Measurements from ENCODE around the gene WDR54. TPM values are rescaled to one million over a fixed set of nuclear protein-coding genes. Genes with fewer than 3 reads are reported as not detected.
A peak's percentile ranks its signal among the peaks of the same experiment; 100 is the strongest.
"Not testable (repeated sequence)": the region's sequence is repeated elsewhere in the genome, so short reads cannot be mapped to it uniquely, and the experiment has no call there.

The WDR54 gene
- total and polyA plus RNA-seq, 8 donors: 3.1 to 22.8 (median 4.0) TPM

DNA sequence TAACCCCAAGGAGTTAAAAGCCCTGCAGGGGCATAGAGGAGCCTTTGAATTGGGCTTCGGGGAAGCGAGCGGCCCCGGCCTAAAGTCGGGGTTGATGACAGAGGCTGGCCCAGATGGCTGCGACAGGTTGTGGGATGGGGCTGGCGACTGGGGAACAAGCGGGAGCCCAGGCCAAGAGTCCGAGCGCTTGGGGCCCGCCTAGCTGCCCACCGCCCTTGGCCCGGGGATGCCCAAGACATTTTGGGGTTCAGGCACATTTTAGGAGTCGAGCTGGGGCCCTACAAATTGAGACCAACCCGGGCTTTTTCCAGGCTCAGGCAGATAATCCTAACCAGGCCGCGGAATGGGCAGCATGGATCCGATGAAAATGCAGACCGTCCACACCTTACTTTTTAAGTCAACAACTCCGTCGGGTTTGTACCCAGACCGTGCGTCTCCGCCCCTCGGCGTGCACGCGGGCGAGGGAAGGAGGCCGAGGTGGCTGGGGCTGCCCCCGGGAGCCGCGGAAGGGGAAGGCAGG, 19.7 kb downstream of the WDR54 start:
- 5% methylated on average over 33 of the region's 33 CpGs for WGBS, 2 donors
- peaks cover 0 to 22% (median 9%) of the 10 kb centered on the region in 3 donors for H3K4me1 ChIP-seq
- H3K4me3 ChIP-seq: peak overlapping the region; percentile 70 to 80 (median 74)
- H3K9me3 ChIP-seq: no peaks in the 10 kb centered on the region
- no peak for DNase-seq
- TF ChIP-seq, protein P1, sequence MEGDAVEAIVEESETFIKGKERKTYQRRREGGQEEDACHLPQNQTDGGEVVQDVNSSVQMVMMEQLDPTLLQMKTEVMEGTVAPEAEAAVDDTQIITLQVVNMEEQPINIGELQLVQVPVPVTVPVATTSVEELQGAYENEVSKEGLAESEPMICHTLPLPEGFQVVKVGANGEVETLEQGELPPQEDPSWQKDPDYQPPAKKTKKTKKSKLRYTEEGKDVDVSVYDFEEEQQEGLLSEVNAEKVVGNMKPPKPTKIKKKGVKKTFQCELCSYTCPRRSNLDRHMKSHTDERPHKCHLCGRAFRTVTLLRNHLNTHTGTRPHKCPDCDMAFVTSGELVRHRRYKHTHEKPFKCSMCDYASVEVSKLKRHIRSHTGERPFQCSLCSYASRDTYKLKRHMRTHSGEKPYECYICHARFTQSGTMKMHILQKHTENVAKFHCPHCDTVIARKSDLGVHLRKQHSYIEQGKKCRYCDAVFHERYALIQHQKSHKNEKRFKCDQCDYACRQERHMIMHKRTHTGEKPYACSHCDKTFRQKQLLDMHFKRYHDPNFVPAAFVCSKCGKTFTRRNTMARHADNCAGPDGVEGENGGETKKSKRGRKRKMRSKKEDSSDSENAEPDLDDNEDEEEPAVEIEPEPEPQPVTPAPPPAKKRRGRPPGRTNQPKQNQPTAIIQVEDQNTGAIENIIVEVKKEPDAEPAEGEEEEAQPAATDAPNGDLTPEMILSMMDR (IDR thresholded peaks at IDR 0.05): no peak
- intact Hi-C loops (cut with DNase I): no loop called here
- peak; percentile 8 to 34 (median 24) for ATAC-seq
- no peaks in the 10 kb centered on the region for H3K27me3 ChIP-seq
- peak overlapping the region; percentile 94 to 99 (median 98) for H3K27ac ChIP-seq
- no peak for FAIRE-seq
- H3K36me3 ChIP-seq: no peaks in the 10 kb centered on the region

DNA sequence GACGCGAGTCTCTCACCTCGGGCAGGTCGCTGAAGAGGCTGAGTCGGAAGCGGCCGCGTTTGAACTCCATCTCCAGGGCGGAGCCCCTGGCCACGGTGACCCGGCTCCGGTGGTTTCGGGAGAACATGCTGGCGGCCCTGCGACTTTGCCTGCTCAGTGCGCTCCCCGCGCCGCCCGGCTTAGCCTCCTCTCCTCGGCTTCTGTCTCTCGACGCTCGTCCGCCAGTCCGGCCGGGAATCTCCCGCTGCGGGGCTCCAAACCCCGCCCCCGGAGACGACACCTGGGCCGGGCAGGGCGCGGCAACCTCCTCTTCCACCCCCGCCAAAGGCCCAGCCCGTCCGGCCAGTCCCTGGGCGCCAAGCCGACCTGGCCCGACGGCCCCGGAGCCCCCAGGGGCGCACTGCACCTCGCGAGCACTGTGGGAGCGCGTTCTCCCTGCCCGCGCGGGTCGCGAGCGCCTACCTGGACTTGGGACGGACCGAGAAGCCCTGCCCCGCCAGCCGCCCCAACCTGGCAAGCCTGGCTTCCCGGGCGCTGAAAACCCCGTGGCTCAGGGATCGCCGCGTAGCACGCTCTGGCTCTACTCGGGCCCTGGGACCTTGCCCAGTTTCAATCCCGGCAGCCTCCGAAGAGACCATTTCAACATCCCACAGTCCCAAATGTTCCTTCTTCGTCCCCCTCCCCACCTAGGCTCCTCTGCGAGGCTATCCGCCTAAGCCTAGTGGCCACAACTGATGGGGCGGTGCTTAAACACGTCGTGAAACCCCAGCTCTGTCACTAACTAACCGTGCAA, 20.4 kb downstream of the WDR54 start, which contains the start of gene RTKN:
Gene RTKN, minus strand, starts transcription at position 248 of the 793 bp plus-strand sequence. Its CDS starts 121 bp downstream, at position 127.
- Histone ChIP-seq H3K27ac (peak within 1 kb of the TSS; percentile 94 to 99 (median 98)), H3K9me3 (no peaks in the 10 kb centered on the region), H3K4me1 (peaks cover 0 to 22% (median 9%) of the 10 kb centered on the region in 3 donors), H3K36me3 (no peaks in the 10 kb centered on the region), H3K4me3 (peak within 1 kb of the TSS; percentile 70 to 80 (median 74)), H3K27me3 (no peaks in the 10 kb centered on the region)
- intact Hi-C loops (cut with DNase I): no loop called here
- 2 to 4% methylated on average over 60 to 75 of the region's 75 CpGs for WGBS, 2 donors
- FAIRE-seq (no peak), DNase-seq (peak; percentile 78 to 91 (median 84)), ATAC-seq (peak; percentile 69 to 81 (median 74))
- TF ChIP-seq, protein P1 (IDR thresholded peaks at IDR 0.05): no peak

DNA sequence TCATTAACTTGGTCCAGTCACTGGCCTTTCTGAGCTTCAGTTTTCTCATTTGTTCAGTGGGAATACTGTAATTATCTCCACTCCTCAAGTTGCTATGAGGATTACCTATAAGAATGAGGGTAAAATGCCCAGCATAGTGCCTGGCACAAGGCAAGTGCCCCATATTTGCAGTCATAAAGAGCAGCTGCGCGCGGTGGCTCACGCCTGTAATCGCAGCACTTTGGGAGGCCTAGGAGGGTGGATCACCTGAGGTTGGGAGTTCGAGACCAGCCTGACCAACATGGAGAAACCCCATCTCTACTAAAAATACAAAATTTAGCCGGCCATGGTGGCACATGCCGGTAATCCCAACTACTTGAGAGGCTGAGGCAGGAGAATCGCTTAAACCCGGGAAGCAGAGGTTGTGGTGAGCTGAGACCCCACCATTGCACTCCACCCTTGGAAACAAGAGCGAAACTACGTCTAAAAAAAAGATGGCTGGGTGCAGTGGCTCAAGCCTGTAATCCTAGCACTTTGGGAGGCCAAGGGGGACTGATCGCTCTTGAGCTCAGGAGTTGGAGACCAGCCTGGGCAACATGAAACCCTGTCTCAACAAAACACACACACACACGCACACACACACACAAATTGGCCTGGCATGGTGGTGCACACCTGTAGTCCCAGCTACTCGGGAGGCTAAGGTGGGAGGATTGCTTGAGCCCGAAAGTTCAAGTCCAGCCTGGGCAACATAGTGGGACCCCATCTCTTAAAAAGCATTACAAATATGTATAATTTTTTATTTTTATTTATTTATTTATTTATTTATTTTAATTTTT, 21.2 kb downstream of the WDR54 start:
- DNase-seq; H3K9me3 ChIP-seq; H3K36me3 ChIP-seq; FAIRE-seq; H3K27me3 ChIP-seq; intact Hi-C loops (cut with DNase I); ATAC-seq: not testable (repeated sequence)
- H3K27ac ChIP-seq: peak overlapping the region; percentile 94 to 99 (median 98)
- H3K4me3 ChIP-seq: peak overlapping the region in 3 of 4 donors; percentile 70 to 80 (median 71)
- 64 to 65% methylated on average over 16 of the region's 16 CpGs for WGBS, 2 donors
- H3K4me1 ChIP-seq: peaks cover 0 to 22% (median 9%) of the 10 kb centered on the region in 3 donors

DNA sequence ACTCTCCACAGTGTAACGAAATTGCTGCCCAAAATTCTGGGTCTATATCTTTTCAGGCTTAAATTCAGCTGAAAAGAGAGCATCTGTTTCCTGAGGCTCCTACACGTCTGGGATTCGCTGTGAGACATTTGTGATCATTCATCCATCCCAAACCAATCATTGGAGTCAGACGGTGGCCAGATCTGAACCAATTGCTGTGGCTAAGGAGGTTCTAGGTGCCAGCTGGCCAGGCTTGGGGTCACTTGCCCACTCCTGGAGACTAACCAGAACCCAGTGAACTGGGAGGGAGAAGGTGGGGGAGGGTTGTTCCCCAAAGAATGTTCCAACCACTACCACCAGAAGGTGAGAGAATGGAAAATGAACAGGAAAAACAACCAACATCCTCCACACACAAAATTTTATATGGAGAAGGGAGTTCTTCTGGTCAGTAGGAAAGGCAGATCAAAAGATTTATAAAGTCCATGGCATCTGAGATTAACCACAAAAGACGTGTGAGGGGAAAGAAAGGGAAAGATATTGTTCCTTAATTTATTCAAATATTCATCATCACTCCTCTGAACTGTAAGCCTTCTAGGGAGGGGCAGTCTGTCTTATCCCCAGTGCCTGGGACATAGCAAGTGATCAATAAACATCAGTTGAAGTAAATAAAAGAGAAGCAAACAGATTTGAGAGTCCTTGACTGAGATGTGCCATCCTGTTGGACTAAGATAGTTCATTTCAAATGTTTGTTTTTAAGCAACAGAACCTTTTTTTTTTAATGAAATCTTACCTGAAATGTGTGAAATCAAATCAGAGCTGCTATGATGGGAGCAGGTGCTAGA, 23.2 kb downstream of the WDR54 start:
- WGBS, 2 donors: 47 to 51% methylated on average over 5 of the region's 5 CpGs
- no peak for FAIRE-seq

More for the DNA sequence above, 23.2 kb downstream of the WDR54 start:
- peaks cover 0 to 7% (median 2%) of the 10 kb centered on the region in 3 donors for H3K4me1 ChIP-seq
- DNase-seq: no peak
- H3K4me3 ChIP-seq: no peak overlapping the region
- peak overlapping the region in 1 of 4 donors; percentile 5 for H3K27ac ChIP-seq
- no peaks in the 10 kb centered on the region for H3K36me3 ChIP-seq
- ATAC-seq: no peak
- intact Hi-C loops (cut with DNase I): no loop called here
- TF ChIP-seq, protein P1 (IDR thresholded peaks at IDR 0.05): no peak
- no peaks in the 10 kb centered on the region for H3K9me3 ChIP-seq
- no peaks in the 10 kb centered on the region for H3K27me3 ChIP-seq

All from pancreas (tissue), 10 donors.